ENCODE results near the gene TMEM163. TPM values are rescaled to one million over a fixed set of nuclear protein-coding genes. Genes with fewer than 3 reads are reported as not detected.

TMEM163 gene
- total RNA-seq, 2 donors from 2014 or later, result 0.93 to 2.6 TPM

DNA sequence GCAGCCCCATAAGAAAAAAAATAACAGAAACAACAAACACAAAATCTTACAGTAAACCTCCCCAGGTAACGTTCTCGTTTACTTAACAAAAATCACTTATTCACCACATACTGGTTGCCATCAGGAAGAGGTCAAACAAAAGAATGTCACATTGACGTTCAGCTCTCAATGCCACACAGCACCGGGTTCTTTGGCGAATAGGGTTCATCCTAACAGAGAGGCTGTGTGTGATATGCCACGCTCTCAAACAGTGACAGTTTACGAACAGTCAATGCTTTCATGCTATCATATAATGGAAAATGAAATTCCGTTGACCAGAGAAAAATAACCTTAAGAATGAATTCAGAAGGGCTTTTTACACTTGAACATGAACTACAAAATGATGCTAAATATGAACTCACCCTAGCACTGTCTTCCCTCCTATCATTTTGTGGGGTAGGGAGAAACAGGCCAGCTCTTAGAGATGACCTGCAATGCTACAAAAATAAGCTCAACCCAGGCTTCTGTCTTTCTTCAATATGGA is 2.0 kb downstream of the TMEM163 start:
- peak overlapping the region; percentile 88 for H3K4me3 Mint-ChIP-seq
- peaks cover 43 to 53% of the 10 kb centered on the region in 2 donors for H3K4me1 Mint-ChIP-seq (ENCODE audit: low read depth in 2 of 2)
- no peaks in the 10 kb centered on the region for H3K9me3 Mint-ChIP-seq
- no peaks in the 10 kb centered on the region for H3K36me3 Mint-ChIP-seq
- peak overlapping the region in 1 of 2 donors; percentile 33 for H3K27ac Mint-ChIP-seq
- DNase-seq (ENCODE audit: low spot score) (no peak), ATAC-seq (no peak)
- peaks cover 45 to 47% of the 10 kb centered on the region in 2 donors for H3K27me3 Mint-ChIP-seq

DNA sequence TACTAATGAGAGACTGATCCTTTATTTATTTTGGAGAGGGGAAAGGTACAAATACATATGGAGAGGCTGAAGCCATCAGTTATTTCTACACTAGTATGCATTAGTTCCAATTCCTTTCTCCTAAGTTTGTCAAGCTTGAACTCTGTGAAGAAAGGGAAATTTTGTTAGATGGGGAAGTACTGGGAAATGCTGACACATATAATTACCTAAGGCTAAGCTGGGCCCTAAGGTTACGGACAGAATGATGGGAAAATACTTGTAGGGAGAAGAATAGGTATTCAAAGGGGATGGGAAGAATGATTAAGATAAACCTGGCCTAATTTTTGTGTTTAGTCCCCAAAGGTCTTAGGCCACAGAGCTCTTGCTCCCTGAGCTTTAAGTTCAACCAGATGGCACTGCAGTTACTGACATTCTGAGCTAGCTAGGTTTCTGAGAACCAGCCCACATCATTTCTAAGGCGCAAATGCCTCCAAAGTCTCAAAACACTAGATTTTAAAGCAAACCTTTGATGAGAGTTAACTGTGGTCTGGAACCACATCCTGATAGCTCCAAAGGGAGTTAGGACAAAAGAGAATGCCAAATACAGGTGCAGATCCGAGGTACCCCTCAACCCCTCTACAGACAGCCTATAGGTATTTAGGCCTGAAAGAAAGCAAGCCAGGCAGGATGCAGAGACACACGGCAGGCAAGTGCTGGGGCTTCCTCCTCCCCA is 2.7 kb downstream of the TMEM163 start:
- ATAC-seq (no peak), DNase-seq (ENCODE audit: low spot score) (no peak)
- Mint-ChIP-seq H3K4me1 (ENCODE audit: low read depth in 2 of 2) (peaks cover 43 to 53% of the 10 kb centered on the region in 2 donors), H3K9me3 (no peaks in the 10 kb centered on the region), H3K36me3 (no peaks in the 10 kb centered on the region), H3K27me3 (peaks cover 41% of the 10 kb centered on the region in 2 donors), H3K4me3 (no peak overlapping the region), H3K27ac (no peak overlapping the region)

DNA sequence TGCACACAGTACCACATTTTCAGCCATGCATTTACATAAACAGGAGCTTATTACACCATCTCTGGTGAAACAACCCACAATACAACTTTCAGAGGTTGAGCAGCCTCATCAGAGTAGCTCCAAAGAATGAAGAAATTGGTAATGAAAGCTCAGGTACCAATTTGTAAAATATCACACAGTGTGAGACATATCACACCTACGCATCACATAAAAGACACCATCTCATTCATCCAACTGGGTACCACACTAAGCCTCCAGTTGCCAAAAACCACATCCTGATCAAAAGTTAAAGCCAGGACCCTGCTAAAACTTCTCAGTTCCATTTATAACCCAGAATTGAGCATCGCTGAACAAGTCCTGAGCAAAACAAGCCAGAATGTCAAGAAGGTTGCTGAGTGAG is 4.6 kb downstream of the TMEM163 start:
- Mint-ChIP-seq H3K36me3 (no peaks in the 10 kb centered on the region), H3K27me3 (peaks cover 23 to 32% of the 10 kb centered on the region in 2 donors), H3K4me1 (ENCODE audit: low read depth in 2 of 2) (peaks cover 43 to 49% of the 10 kb centered on the region in 2 donors), H3K4me3 (peak overlapping the region; percentile 24), H3K9me3 (no peaks in the 10 kb centered on the region), H3K27ac (peak overlapping the region; percentile 43 to 62)
- ATAC-seq, result peak; percentile 67 to 83
- DNase-seq (ENCODE audit: low spot score), result no peak

DNA sequence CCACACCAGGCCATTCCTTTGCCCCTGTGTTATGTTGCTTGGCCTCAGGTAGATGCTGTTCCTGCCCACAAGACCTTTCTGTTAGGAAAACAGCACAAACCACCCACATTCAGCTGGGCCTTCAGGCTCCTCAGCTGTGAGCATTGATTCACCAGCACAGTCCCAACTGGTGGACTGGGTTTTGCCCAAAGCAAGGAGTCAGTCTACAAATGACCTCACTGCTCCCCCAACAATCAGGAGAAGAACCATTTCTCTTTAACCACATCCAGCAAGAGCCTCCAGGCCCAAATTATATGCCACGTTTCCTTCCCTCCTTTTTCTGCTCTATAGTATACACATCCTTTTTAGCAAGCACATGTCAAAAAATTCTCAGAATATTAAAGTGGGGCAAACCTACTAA is 5.2 kb downstream of the TMEM163 start:
- H3K27me3 Mint-ChIP-seq, result peaks cover 23 to 32% of the 10 kb centered on the region in 2 donors
- no peak for ATAC-seq
- peak overlapping the region; percentile 24 for H3K4me3 Mint-ChIP-seq
- H3K36me3 Mint-ChIP-seq, result no peaks in the 10 kb centered on the region
- no peaks in the 10 kb centered on the region for H3K9me3 Mint-ChIP-seq
- peaks cover 43 to 49% of the 10 kb centered on the region in 2 donors for H3K4me1 Mint-ChIP-seq (ENCODE audit: low read depth in 2 of 2)
- peak overlapping the region; percentile 43 to 62 for H3K27ac Mint-ChIP-seq
- no peak for DNase-seq (ENCODE audit: low spot score)

DNA sequence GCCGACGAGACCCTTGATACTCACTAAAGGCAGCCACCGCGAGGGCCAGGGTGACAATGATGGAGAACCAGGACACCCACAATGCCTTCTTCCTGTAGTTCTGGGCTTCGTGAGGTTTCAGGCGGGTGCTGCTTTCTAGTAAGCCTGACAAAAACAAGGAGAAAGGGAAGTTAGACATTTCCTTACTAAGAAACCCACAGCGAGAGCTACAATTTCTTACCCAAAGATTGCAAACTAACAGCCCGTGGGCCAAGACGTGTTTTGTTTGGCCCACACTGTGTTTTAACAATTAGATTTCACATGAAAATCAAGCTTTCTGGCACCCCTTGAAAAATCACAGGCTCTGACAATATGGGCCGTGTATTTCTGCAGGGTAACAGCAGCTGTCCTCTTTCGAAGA is 5.6 kb downstream of the TMEM163 start:
- H3K4me1 Mint-ChIP-seq (ENCODE audit: low read depth in 2 of 2), result peaks cover 43 to 49% of the 10 kb centered on the region in 2 donors
- no peaks in the 10 kb centered on the region for H3K9me3 Mint-ChIP-seq
- peaks cover 23 to 32% of the 10 kb centered on the region in 2 donors for H3K27me3 Mint-ChIP-seq
- no peaks in the 10 kb centered on the region for H3K36me3 Mint-ChIP-seq
- no peak overlapping the region for H3K27ac Mint-ChIP-seq
- ATAC-seq (no peak), DNase-seq (ENCODE audit: low spot score) (no peak)
- no peak overlapping the region for H3K4me3 Mint-ChIP-seq

DNA sequence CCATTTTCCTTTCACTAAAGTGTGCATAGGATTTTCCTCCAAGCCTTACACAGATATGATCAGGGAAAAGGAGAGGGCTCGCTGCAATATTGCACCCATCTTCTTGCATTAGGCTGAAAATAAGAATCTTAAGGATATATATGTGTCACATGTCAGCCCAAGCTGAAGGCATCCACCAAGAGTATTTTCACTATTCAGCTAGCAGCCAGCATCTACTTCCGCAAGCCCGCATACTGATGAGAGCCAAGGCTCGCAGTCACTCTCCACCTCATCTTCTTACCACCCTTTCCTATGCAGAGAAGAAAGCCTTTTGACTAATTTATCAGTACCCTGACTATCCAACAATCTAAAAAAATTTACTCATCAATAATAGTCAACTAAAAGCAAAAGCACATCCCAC is 6.1 kb downstream of the TMEM163 start:
- Mint-ChIP-seq H3K27me3 (peaks cover 22 to 31% of the 10 kb centered on the region in 2 donors), H3K36me3 (no peaks in the 10 kb centered on the region), H3K4me3 (no peak overlapping the region), H3K4me1 (ENCODE audit: low read depth in 2 of 2) (peaks cover 43 to 48% of the 10 kb centered on the region in 2 donors), H3K27ac (no peak overlapping the region), H3K9me3 (no peaks in the 10 kb centered on the region)
- DNase-seq (ENCODE audit: low spot score), result no peak
- ATAC-seq, result no peak

DNA sequence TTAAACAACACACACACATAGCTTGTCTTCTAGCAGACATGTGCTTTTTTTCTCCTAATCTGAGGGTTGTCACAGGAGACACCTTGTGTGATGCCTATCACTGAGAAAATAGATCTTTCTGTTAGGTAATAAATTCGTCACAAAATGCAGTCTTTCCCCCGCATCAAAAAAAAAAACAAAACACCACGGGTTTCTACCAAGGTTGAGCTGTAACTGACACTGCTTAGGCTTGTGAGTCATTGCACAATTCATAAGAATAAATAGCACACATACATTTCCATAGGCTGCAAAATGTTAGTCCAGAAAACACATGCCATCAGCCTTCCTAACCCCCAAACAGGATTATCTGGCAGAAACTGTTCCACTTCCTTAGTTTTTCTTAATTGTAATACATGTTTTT is 6.5 kb downstream of the TMEM163 start:
- ATAC-seq (no peak), DNase-seq (ENCODE audit: low spot score) (no peak)
- Mint-ChIP-seq H3K27ac (no peak overlapping the region), H3K9me3 (no peaks in the 10 kb centered on the region), H3K36me3 (no peaks in the 10 kb centered on the region), H3K4me3 (no peak overlapping the region), H3K4me1 (ENCODE audit: low read depth in 2 of 2) (peaks cover 42 to 47% of the 10 kb centered on the region in 2 donors), H3K27me3 (peaks cover 20 to 28% of the 10 kb centered on the region in 2 donors)

DNA sequence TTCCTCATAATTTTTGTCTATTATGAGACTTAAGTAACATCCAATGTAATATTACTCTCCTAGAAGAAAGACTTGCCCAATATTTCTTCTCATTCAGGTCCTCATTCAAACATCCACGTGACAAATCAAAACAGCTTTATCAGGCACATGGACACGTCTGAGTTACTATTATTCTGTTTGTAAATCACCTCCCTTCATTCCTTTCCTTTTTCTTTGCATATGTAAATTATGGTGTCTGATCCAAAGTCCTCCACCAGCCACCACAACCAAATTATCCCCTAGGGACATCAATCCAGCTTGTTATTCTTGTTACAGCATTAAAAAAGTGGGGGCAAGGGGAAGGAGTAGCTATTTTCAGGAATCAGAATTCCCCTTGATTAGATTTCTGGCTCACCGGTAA is 7.1 kb downstream of the TMEM163 start:
- Mint-ChIP-seq H3K27ac (no peak overlapping the region), H3K9me3 (no peaks in the 10 kb centered on the region), H3K27me3 (peaks cover 17 to 26% of the 10 kb centered on the region in 2 donors), H3K4me1 (ENCODE audit: low read depth in 2 of 2) (peaks cover 43 to 48% of the 10 kb centered on the region in 2 donors), H3K4me3 (no peak overlapping the region), H3K36me3 (no peaks in the 10 kb centered on the region)
- ATAC-seq, result no peak
- DNase-seq (ENCODE audit: low spot score), result no peak

DNA sequence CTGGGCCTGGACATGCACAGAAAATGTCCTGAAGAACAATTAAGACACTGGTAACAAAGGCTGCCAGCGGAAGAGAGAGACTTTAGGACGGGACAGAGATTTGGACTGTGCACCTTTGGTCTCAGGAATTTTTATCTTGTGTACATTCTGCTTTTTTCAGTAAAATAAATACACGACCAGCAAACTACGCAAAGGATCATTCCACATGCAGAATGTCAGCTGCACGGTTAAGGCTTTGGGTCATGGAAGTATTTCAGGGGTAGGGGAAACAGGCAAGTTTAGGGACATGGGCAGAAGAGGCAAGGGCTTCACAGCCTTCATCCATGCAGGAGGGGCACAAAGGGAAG is 11.5 kb downstream of the TMEM163 start:
- ATAC-seq (no peak), DNase-seq (ENCODE audit: low spot score) (no peak)
- no peaks in the 10 kb centered on the region for H3K36me3 Mint-ChIP-seq
- H3K27ac Mint-ChIP-seq, result peak overlapping the region in 1 of 2 donors; percentile 35
- peaks cover 30 to 35% of the 10 kb centered on the region in 2 donors for H3K4me1 Mint-ChIP-seq (ENCODE audit: low read depth in 2 of 2)
- H3K4me3 Mint-ChIP-seq, result peak overlapping the region; percentile 82
- peaks cover 5 to 22% of the 10 kb centered on the region in 2 donors for H3K27me3 Mint-ChIP-seq
- no peaks in the 10 kb centered on the region for H3K9me3 Mint-ChIP-seq

DNA sequence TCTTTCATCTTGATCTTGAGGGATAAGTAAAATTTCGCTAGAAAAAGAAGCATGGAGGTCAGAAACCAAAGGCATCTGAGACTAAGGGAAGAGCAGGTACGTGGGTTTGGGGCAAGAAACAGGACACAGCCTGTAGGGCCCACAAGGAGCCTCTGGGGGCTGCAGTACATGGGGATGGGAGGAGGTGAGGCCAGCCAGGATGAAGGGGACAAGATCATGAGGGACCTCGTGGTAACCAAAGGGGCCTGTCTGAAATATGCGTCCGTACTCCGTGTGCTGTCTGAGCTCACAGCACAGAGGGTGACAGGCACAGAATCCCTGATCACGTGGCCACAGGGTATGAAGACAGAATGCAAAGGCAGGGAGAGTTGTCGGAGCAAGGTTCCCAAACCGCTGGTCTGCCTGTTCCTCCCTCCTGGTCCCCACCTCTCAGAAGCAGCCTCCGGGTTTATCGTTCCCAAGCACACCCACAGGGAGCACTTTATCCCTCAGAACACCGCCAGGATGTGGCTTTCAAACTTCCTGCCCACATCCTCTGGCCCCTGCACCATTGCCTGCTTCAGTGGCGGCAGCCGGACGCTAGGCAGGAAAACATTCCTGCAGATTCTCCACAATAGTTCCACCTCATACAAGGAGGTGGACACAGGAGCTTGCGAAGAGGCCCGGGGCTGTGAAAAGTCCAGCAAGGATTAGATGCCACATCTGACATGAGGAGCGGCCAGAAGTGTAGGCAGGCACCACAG is 12.0 kb downstream of the TMEM163 start:
- H3K4me3 Mint-ChIP-seq, result peak overlapping the region; percentile 82
- peaks cover 5 to 26% of the 10 kb centered on the region in 2 donors for H3K27me3 Mint-ChIP-seq
- no peaks in the 10 kb centered on the region for H3K9me3 Mint-ChIP-seq
- peaks cover 26 to 33% of the 10 kb centered on the region in 2 donors for H3K4me1 Mint-ChIP-seq (ENCODE audit: low read depth in 2 of 2)
- peak; percentile 67 to 71 for ATAC-seq
- DNase-seq (ENCODE audit: low spot score), result no peak
- peak overlapping the region; percentile 35 to 51 for H3K27ac Mint-ChIP-seq
- no peaks in the 10 kb centered on the region for H3K36me3 Mint-ChIP-seq

DNA sequence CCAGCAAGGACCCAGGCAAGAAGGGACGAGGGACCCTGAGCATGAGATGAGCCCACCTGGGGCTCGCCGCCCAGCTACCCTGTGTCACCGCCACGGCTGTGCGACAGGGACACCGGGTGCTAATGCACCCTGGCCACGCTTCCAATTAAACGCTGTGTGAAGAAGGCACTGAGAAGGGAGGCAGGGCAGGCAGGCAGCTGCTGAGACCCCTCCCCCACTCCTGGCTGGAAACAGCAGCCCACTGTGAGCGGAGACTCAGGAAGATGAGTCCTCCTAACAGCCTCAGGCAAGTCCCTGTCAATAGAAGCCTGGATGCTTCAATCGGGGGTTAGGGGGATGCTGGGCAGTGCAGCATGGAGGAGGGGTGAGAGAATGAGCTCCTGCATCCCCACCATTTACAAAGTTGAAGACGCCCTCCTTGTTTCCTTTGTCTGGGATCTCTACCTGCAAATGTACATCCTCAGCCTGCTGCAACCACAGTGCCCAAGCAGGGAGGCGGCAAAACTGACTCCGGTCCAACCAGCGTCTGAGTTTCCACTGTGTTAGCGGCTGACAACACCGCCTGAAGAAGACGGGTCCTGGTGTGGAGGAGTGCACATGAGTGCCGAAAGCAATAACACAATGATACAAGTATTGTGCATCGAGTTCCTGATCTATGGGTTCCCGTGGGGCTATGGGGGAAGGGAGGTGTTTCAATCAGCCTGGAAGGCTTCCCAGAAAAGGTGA is 12.8 kb downstream of the TMEM163 start:
- H3K27me3 Mint-ChIP-seq, result peaks cover 5 to 26% of the 10 kb centered on the region in 2 donors

DNA sequence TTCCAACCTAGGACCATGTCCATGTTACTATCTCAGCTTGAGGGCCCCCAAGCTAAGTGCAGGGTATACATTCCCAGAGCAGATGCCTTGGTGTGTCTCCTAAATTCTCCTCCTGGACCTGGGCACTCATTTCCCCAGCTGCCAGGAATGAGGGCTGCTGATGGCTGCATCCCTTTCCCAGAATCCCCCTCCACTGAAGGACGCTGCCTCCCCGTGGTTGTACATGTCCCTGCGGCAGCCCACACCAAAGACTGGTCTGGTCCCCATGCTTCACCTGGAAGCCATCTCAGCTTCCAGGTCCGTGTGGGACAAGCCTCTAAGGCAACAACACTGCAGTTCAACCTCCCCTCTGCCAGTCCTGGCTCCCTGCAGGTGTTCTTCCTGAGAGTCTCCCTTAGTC is 14.6 kb downstream of the TMEM163 start:
- peaks cover 26 to 33% of the 10 kb centered on the region in 2 donors for H3K4me1 Mint-ChIP-seq (ENCODE audit: low read depth in 2 of 2)
- ATAC-seq, result no peak
- no peak overlapping the region for H3K4me3 Mint-ChIP-seq
- no peaks in the 10 kb centered on the region for H3K9me3 Mint-ChIP-seq
- peaks cover 13 to 21% of the 10 kb centered on the region in 2 donors for H3K27me3 Mint-ChIP-seq
- H3K27ac Mint-ChIP-seq, result no peak overlapping the region
- DNase-seq (ENCODE audit: low spot score), result no peak
- H3K36me3 Mint-ChIP-seq, result no peaks in the 10 kb centered on the region

More for the DNA sequence above, 12.8 kb downstream of the TMEM163 start:
- ATAC-seq (peak in 1 of 2 donors; percentile 27), DNase-seq (ENCODE audit: low spot score) (no peak)
- peak overlapping the region; percentile 35 to 51 for H3K27ac Mint-ChIP-seq
- H3K4me3 Mint-ChIP-seq, result peak overlapping the region; percentile 82
- no peaks in the 10 kb centered on the region for H3K36me3 Mint-ChIP-seq
- no peaks in the 10 kb centered on the region for H3K9me3 Mint-ChIP-seq
- H3K4me1 Mint-ChIP-seq (ENCODE audit: low read depth in 2 of 2), result peaks cover 26 to 33% of the 10 kb centered on the region in 2 donors

DNA sequence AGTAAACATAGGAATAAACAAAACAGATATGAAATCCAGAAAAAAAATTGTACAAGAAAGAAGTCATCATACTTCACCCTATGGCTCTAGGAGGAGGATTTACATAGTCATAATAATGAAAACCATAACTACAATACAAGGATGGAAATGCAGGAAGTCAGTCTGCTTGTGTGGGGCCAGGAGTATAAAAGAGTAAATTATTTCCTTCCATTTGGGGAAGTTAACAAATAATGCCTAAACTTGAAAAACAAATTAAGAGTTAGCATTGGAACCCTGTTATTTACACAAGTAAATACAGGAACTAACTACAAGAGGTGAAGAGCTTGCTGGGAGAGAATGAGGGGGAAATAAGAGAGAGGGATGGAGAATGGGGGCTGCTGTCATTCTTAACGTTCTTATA is 15.4 kb downstream of the TMEM163 start:
- ATAC-seq (no peak), DNase-seq (ENCODE audit: low spot score) (no peak)
- no peaks in the 10 kb centered on the region for H3K9me3 Mint-ChIP-seq
- H3K27me3 Mint-ChIP-seq, result peaks cover 13 to 21% of the 10 kb centered on the region in 2 donors
- H3K27ac Mint-ChIP-seq, result no peak overlapping the region
- peaks cover 26 to 33% of the 10 kb centered on the region in 2 donors for H3K4me1 Mint-ChIP-seq (ENCODE audit: low read depth in 2 of 2)
- H3K4me3 Mint-ChIP-seq, result no peak overlapping the region
- H3K36me3 Mint-ChIP-seq, result no peaks in the 10 kb centered on the region
